Tongue (tissue), 2 donors: ENCODE results near the gene MMD. TPM values are rescaled to one million over a fixed set of nuclear protein-coding genes. Genes with fewer than 3 reads are reported as not detected.

Experiments
- DNase-seq: peaks from one replicate; pipeline ENCODE4 v3.0.0-alpha.2; 2015
- total RNA-seq: library from RNA; depleted of rRNA; stranded (reverse); fragments of >200 nt; gene quantifications from one replicate; pipeline ENCODE4 v1.2.3, GENCODE V29; 2014

Gene MMD
- total RNA-seq, 1 donor from 2014 or later = 10.3 TPM

GRCh38 chr17:55347341-55347740 is 74.3 kb downstream of the MMD start:
- no peak for DNase-seq

DNA sequence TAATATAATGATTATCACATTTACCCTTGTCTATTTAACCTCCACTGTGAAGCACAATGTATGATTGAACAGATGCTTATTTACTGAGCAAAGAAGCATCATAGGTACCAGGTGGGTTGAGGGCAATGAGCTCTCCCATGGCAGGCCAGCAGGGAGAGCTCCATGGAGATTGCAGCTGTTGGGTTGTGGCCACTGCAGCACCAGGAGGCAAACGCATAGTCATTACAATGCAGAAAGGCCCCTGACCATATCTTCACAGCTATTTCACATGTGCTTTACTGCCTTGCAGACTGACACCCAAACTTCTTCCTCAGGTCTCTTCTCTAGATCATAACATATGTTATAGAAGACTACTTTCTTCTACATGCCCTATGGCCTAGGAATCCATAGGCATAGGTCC is 75.0 kb downstream of the MMD start:
- DNase-seq = no peak

- DNase-seq = no peak
These were observed 76.5 kb downstream of the MMD start for GRCh38 chr17:55345132-55345531.

- no peak for DNase-seq
These were observed 77.1 kb downstream of the MMD start for GRCh38 chr17:55344514-55344997.

DNA sequence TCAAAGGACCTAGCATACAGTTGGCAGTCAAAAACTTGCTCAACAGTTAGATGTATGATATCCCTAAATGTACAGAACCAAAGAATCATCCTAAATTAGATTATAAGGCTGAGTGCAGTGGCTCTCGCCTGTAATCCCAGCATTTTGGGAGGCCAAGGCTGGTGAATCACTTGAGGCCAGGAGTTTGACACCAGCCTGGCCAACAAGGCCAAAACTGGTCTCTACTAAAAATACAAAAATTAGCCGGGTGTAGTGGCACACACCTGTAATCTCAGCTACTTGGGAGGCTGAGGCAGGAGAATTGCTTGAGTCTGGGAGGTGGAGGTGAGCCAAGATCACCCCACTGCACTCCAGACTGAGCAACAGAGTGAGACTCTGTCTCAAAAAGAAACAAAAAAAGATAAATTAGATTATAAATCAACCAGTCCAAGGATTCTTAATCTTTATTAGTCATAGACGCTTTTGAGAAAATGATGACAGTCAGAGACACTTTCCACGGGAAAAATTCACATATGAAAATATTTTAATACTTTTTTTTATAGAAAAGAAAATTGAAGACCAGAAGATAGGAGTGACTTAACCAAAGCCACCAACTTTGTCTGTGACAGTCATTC is 77.6 kb downstream of the MMD start:
- DNase-seq = no peak

DNA sequence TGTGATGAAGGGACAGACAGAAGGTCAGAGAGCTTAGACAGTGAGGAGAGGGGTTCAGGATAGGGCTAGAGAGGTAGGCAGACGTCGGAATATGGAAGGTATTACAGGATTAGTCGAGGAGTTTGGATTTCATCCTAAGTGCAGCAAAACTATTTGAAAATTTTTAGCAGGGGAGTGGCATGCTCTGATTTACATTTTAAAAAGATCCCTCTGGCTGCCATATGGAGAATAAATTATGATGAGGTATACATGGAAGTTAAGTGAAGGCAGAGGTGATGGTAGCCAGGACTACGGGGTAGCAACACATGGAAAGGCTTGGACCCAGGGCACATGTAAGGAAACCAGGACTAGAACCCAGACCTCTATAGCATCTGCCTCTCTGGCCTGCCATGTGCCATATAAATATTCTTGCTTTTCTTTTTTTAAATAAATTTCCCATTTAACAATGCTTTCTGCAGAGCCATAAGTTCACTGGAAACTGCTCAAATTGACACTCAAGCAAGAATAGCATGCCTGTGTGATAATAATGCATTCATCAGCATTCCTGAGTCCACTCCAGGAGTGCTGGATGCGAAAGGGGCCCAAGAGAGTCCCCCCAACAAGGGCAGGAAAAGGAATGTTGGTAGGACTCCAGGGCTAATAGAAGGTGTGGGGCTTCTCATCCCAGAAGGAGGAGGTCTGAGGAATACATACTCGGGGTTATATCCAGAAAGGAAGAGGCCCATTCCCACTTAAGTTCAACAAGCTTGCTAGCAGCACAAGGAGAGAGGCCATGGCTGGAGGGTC is 78.6 kb downstream of the MMD start:
- no peak for DNase-seq

Other genes with a start within 250 kb of the MMD start
- 14.3 TPM for gene HLF, start 156.9 kb downstream of the MMD start, total RNA-seq
- gene SMIM36, start 89.6 kb upstream of the MMD start, total RNA-seq = not detected